ENCODE results near the gene DPP10.

- TF ChIP-seq, protein P1, sequence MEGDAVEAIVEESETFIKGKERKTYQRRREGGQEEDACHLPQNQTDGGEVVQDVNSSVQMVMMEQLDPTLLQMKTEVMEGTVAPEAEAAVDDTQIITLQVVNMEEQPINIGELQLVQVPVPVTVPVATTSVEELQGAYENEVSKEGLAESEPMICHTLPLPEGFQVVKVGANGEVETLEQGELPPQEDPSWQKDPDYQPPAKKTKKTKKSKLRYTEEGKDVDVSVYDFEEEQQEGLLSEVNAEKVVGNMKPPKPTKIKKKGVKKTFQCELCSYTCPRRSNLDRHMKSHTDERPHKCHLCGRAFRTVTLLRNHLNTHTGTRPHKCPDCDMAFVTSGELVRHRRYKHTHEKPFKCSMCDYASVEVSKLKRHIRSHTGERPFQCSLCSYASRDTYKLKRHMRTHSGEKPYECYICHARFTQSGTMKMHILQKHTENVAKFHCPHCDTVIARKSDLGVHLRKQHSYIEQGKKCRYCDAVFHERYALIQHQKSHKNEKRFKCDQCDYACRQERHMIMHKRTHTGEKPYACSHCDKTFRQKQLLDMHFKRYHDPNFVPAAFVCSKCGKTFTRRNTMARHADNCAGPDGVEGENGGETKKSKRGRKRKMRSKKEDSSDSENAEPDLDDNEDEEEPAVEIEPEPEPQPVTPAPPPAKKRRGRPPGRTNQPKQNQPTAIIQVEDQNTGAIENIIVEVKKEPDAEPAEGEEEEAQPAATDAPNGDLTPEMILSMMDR (IDR thresholded peaks at IDR 0.05): no peak
- no peak for TF ChIP-seq POLR2A (IDR thresholded peaks at IDR 0.05; ENCODE audit: low read depth)
Observed at GRCh38 chr2:115771516-115771915, 1329.1 kb downstream of the DPP10 start.

All from esophagus muscularis mucosa (tissue), 3 donors.